HAP-1 (cell line): Measurements from ENCODE around the gene MICAL3.
A peak's percentile ranks its signal among the peaks of the same experiment; 100 is the strongest.
"Not testable (repeated sequence)": the region's sequence is repeated elsewhere in the genome, so short reads cannot be mapped to it uniquely, and the experiment has no call there.

Source experiments
- DNase-seq, 2 experiments: peaks; one replicate each; pipeline ENCODE4 v3.0.0-alpha.2; 2016 to 2020; ENCODE audit warnings: low spot score in 2 of 2
- H3K27me3 ChIP-seq: fragments of 250-450 bp; sonication (Bioruptor Pico); 2 replicates; pipeline ENCODE4 v1.5.1; 2020; ENCODE audit warnings: low read depth, mild to moderate bottlenecking, moderate library complexity
- H3K36me3 ChIP-seq: fragments of 250-450 bp; sonication (Bioruptor Pico); replicated peaks from 2 replicates; pipeline ENCODE4 v1.5.1; 2020; ENCODE audit warnings: mild to moderate bottlenecking
- H3K4me1 ChIP-seq: fragments of 250-450 bp; sonication (Bioruptor Pico); 2 replicates; pipeline ENCODE4 v1.5.1; 2020; ENCODE audit warnings: mild to moderate bottlenecking
- H3K4me3 ChIP-seq: fragments of 250-450 bp; sonication (Bioruptor Pico); 2 replicates; pipeline ENCODE4 v1.5.1; 2020; ENCODE audit warnings: mild to moderate bottlenecking, moderate library complexity
- H3K9me3 ChIP-seq: fragments of 250-450 bp; sonication (Bioruptor Pico); 2 replicates; pipeline ENCODE4 v1.5.1; 2020; ENCODE audit warnings: mild to moderate bottlenecking, moderate library complexity
- in situ Hi-C: fragments of 300-500 bp; cut with MboI; formaldehyde crosslinking; loops from 3 replicates; pipeline ENCODE4 v1.14.3; 2020; ENCODE audit warnings: low sequenced_read_pairs, inconsistent platforms, mixed read lengths

Gene MICAL3

DNA sequence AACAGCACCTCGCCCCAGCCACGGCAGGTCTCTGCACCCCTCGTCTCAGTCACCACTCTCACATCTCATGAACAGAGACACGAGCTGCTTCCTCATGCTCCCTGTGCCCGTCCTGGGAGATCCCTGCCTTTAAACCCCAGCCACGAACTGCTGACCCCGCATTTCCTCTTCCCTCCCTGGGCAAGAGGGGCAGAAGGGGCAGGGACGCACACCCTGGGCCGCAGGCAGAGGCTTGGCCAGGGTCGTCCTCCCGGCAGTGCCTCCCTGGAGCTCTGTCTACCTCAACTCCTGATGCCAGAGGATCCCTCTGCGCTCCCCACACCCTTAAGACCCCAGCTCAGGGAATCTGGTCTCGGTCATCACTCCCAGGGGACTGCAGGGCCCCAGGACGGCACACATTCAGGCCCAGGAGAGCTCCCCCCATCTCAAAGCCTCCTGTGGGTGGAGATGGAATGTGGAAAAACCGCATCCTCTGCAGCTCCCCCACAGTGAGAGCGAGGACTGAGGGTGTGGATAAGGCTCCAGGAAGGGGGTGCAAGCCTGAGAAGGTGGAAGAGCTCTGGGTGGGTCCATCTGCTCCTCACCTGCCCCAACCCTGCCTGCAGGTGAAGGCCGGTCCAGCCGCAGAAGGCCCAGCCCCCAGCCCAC is 251.3 kb downstream of the MICAL3 start:
- Histone ChIP-seq H3K4me3 (peak overlapping the region; percentile 39), H3K36me3 (no peaks in the 10 kb centered on the region), H3K27me3 (no peaks in the 10 kb centered on the region), H3K4me1 (peaks cover 5% of the 10 kb centered on the region), H3K9me3 (no peaks in the 10 kb centered on the region)
- in situ Hi-C loops: no loop called here
- no peak for DNase-seq

GRCh38 chr22:17772249-17772957 is 252.0 kb downstream of the MICAL3 start:
- peaks cover 5% of the 10 kb centered on the region for H3K4me1 ChIP-seq
- H3K36me3 ChIP-seq: no peaks in the 10 kb centered on the region
- no peaks in the 10 kb centered on the region for H3K27me3 ChIP-seq
- DNase-seq: no peak
- in situ Hi-C loops: no loop called here
- no peak overlapping the region for H3K4me3 ChIP-seq
- H3K9me3 ChIP-seq: no peaks in the 10 kb centered on the region

DNA sequence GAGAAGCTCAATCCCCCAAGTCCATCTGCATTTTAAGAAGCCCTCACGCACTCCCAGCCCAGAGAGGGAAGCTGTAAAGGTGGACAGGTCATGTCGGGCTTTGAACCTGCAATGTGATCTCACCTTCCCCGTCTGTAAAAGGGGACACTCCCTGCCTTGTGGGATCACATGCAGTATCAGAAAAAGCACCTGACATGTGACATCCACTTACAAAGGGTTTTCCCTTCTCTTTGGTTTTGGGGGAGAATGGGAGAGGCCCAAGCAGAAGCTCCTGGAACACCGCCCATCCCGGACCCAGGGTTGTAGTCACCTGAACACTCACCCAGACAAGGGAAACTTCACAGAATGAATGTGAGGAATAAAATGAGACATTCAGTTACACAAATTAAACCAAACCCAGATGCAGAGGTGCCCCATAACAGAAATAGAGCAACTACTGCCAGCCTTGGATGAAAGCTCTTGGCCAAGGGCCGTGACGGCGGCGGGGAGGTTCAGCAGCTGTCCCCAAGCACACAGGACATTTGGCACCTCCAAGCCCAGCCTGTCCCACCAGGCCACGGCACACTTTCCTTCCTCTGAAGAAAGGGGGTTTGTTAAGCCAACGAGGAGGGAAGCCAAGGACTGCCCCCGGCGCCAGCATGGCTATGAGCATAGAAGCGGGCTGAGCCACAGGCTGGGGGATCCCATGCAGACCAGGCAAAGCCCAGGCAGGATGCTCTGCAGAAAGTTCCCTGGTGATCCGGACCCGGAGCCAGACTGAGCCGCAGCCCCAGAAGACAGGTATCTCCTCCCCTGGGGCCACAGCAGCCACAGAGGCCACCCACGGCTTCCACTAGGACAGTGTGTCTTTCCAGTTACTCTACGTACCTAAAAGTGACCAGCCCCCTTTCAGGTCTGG is 253.9 kb downstream of the MICAL3 start:
- H3K4me3 ChIP-seq: no peak overlapping the region
- no peaks in the 10 kb centered on the region for H3K27me3 ChIP-seq
- H3K9me3 ChIP-seq: no peaks in the 10 kb centered on the region
- H3K36me3 ChIP-seq: no peaks in the 10 kb centered on the region
- in situ Hi-C loops: no loop called here
- DNase-seq: no peak
- peaks cover 5% of the 10 kb centered on the region for H3K4me1 ChIP-seq

- no peaks in the 10 kb centered on the region for H3K36me3 ChIP-seq
- no peak for DNase-seq
- no peaks in the 10 kb centered on the region for H3K9me3 ChIP-seq
- no peaks in the 10 kb centered on the region for H3K27me3 ChIP-seq
- in situ Hi-C loops: no loop called here
- no peak overlapping the region for H3K4me3 ChIP-seq
- peaks cover 5% of the 10 kb centered on the region for H3K4me1 ChIP-seq
Measured at GRCh38 chr22:17769716-17770082, 254.7 kb downstream of the MICAL3 start.

DNA sequence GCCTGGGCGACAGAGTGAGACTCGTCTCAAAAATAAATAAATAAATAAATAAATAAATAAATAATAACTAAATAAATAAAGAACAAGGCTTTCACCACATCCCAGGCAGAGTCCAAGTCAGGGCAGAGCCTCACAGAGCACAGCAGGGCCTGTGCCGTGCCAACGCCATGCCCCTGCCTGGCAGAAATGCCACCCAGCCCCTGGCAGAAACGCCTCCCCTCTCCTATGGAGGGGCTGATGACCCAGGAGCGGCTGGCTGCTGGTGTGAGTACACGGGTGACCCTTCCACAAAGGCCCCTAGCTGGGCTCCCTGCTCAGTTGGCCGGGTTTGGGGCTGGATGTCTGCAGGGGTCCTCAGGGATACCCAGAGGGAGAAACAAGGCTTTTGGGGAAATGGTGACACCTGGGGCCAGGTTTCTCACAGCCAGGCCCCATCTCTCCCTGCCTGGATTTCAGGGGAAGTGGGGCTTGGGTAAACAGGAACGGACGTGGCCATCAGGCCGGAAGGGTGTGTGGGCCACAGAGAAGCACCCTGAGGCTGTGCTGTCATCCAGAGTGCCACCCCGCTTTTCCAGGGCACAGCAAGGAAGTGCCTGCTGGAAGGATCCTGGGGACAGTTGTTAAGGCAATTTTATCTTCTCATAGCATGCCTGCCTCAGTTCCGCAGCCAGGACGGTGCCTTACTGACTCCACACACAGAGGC is 255.2 kb downstream of the MICAL3 start:
- no peak for DNase-seq
- Histone ChIP-seq H3K4me3 (no peak overlapping the region), H3K36me3 (no peaks in the 10 kb centered on the region), H3K9me3 (no peaks in the 10 kb centered on the region), H3K27me3 (no peaks in the 10 kb centered on the region), H3K4me1 (peaks cover 5% of the 10 kb centered on the region)
- in situ Hi-C loops: no loop called here

DNA sequence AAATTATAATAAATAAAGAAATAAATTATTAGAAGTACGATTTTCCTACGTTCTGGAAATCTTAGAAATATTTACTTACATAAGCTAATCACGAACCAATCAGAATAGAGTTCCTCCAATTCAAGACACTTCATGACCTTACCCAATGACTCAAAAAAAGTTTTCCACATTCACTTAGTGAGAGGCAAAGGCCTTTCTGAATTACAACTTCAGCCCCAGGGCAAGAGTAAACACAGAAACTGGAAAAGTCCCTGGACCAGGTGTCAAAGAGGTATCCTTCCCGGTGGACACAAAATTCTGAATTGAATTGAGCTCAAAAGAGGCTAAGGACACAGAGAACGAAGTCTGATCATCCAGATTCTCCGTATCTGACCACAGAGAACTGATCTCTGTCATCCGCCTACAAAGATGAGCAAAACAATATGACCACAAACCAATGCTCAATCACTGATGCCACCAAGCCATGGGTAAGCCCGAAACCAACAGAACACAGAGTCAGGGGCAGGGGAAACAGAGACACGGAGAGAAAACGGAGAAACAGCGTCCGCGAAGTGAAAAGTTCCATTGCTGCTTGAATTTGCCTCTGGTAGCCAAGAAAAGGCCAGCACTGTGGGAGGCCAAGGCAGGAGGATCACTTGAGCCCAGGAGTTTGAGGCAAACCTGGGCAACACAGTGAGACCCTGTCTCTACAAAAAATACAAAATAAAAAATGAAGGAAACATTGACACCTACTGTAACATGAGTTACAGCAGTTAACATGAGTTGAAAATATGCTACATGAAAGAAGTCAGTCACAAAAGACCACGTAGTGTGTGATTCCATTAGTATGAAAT is 256.9 kb downstream of the MICAL3 start:
- no peak for DNase-seq
- Histone ChIP-seq H3K9me3 (no peaks in the 10 kb centered on the region), H3K36me3 (no peaks in the 10 kb centered on the region), H3K4me3 (no peak overlapping the region), H3K27me3 (no peaks in the 10 kb centered on the region), H3K4me1 (no peaks in the 10 kb centered on the region)
- in situ Hi-C loops: no loop called here

GRCh38 chr22:17764852-17765251 is 259.5 kb downstream of the MICAL3 start:
- H3K27me3 ChIP-seq, H3K4me1 ChIP-seq, H3K4me3 ChIP-seq, in situ Hi-C loops, H3K36me3 ChIP-seq, DNase-seq, H3K9me3 ChIP-seq: not testable (repeated sequence)

GRCh38 chr22:17764036-17764435 is 260.3 kb downstream of the MICAL3 start:
- no peaks in the 10 kb centered on the region for H3K27me3 ChIP-seq
- DNase-seq: no peak
- H3K9me3 ChIP-seq: no peaks in the 10 kb centered on the region
- H3K36me3 ChIP-seq: no peaks in the 10 kb centered on the region
- no peaks in the 10 kb centered on the region for H3K4me1 ChIP-seq
- no peak overlapping the region for H3K4me3 ChIP-seq
- in situ Hi-C loops: no loop called here

DNA sequence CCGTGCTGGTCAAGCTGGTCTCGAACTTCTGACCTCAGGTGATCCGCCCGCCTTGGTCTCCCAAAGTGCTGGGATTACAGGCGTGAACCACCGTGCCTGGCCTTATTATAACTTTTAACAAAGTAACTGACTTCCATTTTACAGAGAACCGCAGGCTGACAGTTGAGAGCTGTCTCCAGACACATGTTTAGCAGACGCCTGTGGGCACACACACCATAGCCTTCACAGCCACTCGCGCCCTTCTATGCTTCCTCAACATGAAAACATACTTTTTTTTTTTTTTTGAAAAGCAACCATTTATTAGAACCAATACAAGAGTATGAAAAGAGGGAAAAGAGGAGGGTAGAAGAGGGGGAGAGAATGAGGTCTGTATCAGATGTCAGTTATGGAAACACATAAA is 260.9 kb downstream of the MICAL3 start:
- in situ Hi-C loops, DNase-seq, H3K27me3 ChIP-seq, H3K36me3 ChIP-seq, H3K4me1 ChIP-seq, H3K4me3 ChIP-seq, H3K9me3 ChIP-seq: not testable (repeated sequence)

- Histone ChIP-seq H3K9me3 (no peaks in the 10 kb centered on the region), H3K4me3 (no peak overlapping the region), H3K27me3 (no peaks in the 10 kb centered on the region), H3K36me3 (no peaks in the 10 kb centered on the region), H3K4me1 (no peaks in the 10 kb centered on the region)
- in situ Hi-C loops: no loop called here
- no peak for DNase-seq
Measured at GRCh38 chr22:17761138-17761488, 263.2 kb downstream of the MICAL3 start.

GRCh38 chr22:17754233-17754925 is 270.0 kb downstream of the MICAL3 start:
- Histone ChIP-seq H3K27me3 (no peaks in the 10 kb centered on the region), H3K4me3 (no peak overlapping the region), H3K9me3 (no peaks in the 10 kb centered on the region), H3K36me3 (no peaks in the 10 kb centered on the region), H3K4me1 (no peaks in the 10 kb centered on the region)
- DNase-seq: no peak
- in situ Hi-C loops: no loop called here

- Histone ChIP-seq H3K27me3 (no peaks in the 10 kb centered on the region), H3K36me3 (no peaks in the 10 kb centered on the region), H3K9me3 (no peaks in the 10 kb centered on the region), H3K4me3 (no peak overlapping the region), H3K4me1 (no peaks in the 10 kb centered on the region)
- no peak for DNase-seq
- in situ Hi-C loops: no loop called here
Measured at GRCh38 chr22:17753401-17753989, 270.9 kb downstream of the MICAL3 start.
